Psoas muscle (tissue), 8 donors: ENCODE results near the gene CIB1. TPM values are rescaled to one million over a fixed set of nuclear protein-coding genes. Genes with fewer than 3 reads are reported as not detected.

ENCODE experiments used
- ATAC-seq, 4 donors: fragments of 200-7000 bp; cut with Tn5 transposase; one replicate each; pipeline ENCODE4 v1.9.1; 2020; ENCODE audit warnings: moderate library complexity in 3 of 4, mild to moderate bottlenecking in 2 of 4
- DNase-seq, 2 donors: peaks; one replicate each; pipeline ENCODE4 v3.0.0-alpha.2; 2020
- H3K27ac ChIP-seq: fragments of 200-600 bp; one replicate; pipeline ENCODE4 v1.8.0; 2022
- H3K27me3 ChIP-seq, 3 donors: fragments of 200-600 bp in 1 of 3; one replicate each; pipeline versions ENCODE4 v1.6.1 to v1.8.0; 2013 to 2022; ENCODE audit warnings: low read length in 2 of 3, mild to moderate bottlenecking in 2 of 3, moderate library complexity in 1 of 3; ENCODE audit not compliant: insufficient read depth in 3 of 3
- H3K36me3 ChIP-seq, 2 donors: fragments of 200-600 bp in 1 of 2; one replicate each; pipeline versions ENCODE4 v1.6.1 to v1.8.0; 2013 to 2022; ENCODE audit warnings: low read depth in 1 of 2, mild to moderate bottlenecking in 1 of 2, moderate library complexity in 1 of 2; ENCODE audit not compliant: insufficient read depth in 1 of 2
- H3K4me1 ChIP-seq: fragments of 200-600 bp; one replicate; pipeline ENCODE4 v1.8.0; 2022
- H3K4me3 ChIP-seq: fragments of 200-600 bp; one replicate; pipeline ENCODE4 v1.8.0; 2022; ENCODE audit warnings: mild to moderate bottlenecking
- H3K9me3 ChIP-seq: fragments of 200-600 bp; one replicate; pipeline ENCODE4 v1.8.0; 2022
- WGBS, 3 donors: extraction: QIAGEN DNeasy Blood & Tissue Kit; methylation state at CpG; one replicate each; pipeline versions ENCODE4 v1.1.6 to v1.1.7; 2013; 5-methylcytosine and 5-hydroxymethylcytosine counted together
- intact Hi-C, 2 donors: fragments of 100-400 bp; cut with DNase I; formaldehyde crosslinking; loops; one replicate each; pipeline versions ENCODE4 v1.11.0 to v1.14.2; 2022
- polyA plus RNA-seq, 3 donors: library from polyadenylated mRNA; stranded (reverse); fragments of 200-250 nt; gene quantifications; one replicate each; pipeline ENCODE4 v1.2.3, GENCODE V29; 2013
- total RNA-seq, 4 donors: library from RNA; stranded (reverse); fragmentation: NEBNext Ultra II Directional in 2 of 4; extraction: Animal tissue kit (Norgen Biotek cat#: 25700) in 2 of 4; gene quantifications; one replicate each; pipeline versions ENCODE4 v1.2.1 to v1.2.4, GENCODE V29; 2021 to 2023
- TF ChIP-seq, protein P1 (sequence below): fragments of 200-600 bp; IDR thresholded peaks from one replicate; pipeline ENCODE4 v1.8.0; 2022; ENCODE audit warnings: antibody characterized with exemption
- donor health status: healthy with polysubstance abuse.
- donor health status: DM: no; HTN: no; CAD: no; lungs with moderate emphysema.
- donor health status: Bipolar disorder and iron deficiency.
- donor health status: healthy.
- donor health status: DM: yes; HTN: yes; CAD: no.
- donor health status: DM: no; HTN: no; CAD: no.
- donor health status: DM: no; HTN: no; CAD: no.
- donor health status: DM: yes; HTN: yes; CAD: no.

CIB1 gene
- total and polyA plus RNA-seq, 7 donors, result 45.7 to 154 (median 58.1) TPM

DNA sequence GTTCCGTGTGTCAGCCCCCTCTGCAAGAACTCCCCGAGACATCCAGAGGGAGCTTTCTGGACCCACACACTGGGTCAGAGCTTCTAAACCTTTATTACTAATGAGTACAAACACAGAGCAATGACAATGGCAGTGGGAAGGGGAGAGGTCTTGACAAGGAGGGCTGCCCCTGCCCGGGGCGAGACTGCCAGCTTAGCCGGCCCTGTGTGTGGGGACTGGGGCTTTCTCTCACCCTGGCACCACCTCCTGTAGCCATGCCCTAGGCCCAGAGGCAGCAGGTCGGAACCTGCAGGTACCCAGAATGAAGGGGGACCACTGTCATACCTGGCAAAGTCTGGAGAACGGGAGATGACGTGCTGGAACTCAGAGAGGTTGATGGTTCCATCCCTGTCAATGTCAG lies 3.1 kb downstream of the CIB1 start:
- intact Hi-C loops, result no loop called here
- DNase-seq (no peak), ATAC-seq (no peak)
- H3K4me1 ChIP-seq, result peaks cover 39% of the 10 kb centered on the region
- peak overlapping the region; percentile 60 for H3K27ac ChIP-seq
- no peaks in the 10 kb centered on the region for H3K9me3 ChIP-seq
- H3K27me3 ChIP-seq, result no peaks in the 10 kb centered on the region
- H3K36me3 ChIP-seq, result peaks cover 4 to 57% of the 10 kb centered on the region in 2 donors
- TF ChIP-seq, protein P1, sequence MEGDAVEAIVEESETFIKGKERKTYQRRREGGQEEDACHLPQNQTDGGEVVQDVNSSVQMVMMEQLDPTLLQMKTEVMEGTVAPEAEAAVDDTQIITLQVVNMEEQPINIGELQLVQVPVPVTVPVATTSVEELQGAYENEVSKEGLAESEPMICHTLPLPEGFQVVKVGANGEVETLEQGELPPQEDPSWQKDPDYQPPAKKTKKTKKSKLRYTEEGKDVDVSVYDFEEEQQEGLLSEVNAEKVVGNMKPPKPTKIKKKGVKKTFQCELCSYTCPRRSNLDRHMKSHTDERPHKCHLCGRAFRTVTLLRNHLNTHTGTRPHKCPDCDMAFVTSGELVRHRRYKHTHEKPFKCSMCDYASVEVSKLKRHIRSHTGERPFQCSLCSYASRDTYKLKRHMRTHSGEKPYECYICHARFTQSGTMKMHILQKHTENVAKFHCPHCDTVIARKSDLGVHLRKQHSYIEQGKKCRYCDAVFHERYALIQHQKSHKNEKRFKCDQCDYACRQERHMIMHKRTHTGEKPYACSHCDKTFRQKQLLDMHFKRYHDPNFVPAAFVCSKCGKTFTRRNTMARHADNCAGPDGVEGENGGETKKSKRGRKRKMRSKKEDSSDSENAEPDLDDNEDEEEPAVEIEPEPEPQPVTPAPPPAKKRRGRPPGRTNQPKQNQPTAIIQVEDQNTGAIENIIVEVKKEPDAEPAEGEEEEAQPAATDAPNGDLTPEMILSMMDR, result no peak
- H3K4me3 ChIP-seq, result peak overlapping the region; percentile 11
- 76 to 81% (median 76%) methylated on average over 8 of the region's 8 CpGs for WGBS, 3 donors

DNA sequence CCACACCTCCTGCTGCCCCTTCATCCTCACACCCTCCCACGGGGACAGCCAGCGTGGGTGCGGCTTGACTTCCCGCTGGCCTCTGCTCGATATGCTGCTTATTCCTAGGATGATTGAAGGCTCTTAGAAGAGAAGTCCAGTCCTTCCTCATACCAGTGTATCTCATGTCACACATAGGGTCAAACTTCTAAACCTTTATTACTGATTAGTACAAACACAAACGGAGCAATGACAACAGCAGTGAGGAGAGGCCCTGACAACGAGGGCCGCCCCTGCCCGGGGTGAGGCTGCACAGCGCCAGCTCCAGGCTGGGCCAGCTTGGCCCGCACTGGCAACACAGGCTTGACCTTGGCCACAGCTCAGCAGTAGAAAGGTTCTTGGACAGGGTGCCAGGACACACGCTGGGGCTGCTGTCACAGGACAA lies 3.7 kb downstream of the CIB1 start:
- peak overlapping the region; percentile 11 for H3K4me3 ChIP-seq
- ATAC-seq, result peak; percentile 21 to 50 (median 38)
- no peaks in the 10 kb centered on the region for H3K9me3 ChIP-seq
- no peaks in the 10 kb centered on the region for H3K27me3 ChIP-seq
- TF ChIP-seq, protein P1, result no peak
- WGBS, 3 donors, result 26 to 38% (median 36%) methylated on average over 12 of the region's 12 CpGs
- peak; percentile 46 to 80 for DNase-seq
- peaks cover 4 to 61% of the 10 kb centered on the region in 2 donors for H3K36me3 ChIP-seq
- H3K27ac ChIP-seq, result peak overlapping the region; percentile 60
- peaks cover 39% of the 10 kb centered on the region for H3K4me1 ChIP-seq
- intact Hi-C loops, result no loop called here

DNA sequence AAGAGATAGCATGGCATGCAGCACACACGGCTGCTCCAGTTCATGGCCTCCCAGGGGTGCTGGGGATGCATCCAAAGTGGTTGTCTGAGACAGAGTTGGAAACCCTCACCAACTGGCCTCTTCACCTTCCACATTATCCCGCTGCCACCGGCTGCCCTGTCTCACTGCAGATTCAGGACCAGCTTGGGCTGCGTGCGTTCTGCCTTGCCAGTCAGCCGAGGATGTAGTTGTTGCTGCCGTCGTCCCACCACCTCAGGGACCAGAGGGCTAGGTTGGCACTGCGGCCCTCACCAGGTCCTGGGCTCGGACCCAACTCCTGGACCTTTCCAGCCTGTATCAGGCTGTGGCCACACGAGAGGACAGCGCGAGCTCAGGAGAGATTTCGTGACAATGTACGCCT lies 4.8 kb downstream of the CIB1 start:
- H3K4me3 ChIP-seq, result no peak overlapping the region
- ATAC-seq (no peak), DNase-seq (no peak)
- peaks cover 31% of the 10 kb centered on the region for H3K4me1 ChIP-seq
- H3K27ac ChIP-seq, result no peak overlapping the region
- no peaks in the 10 kb centered on the region for H3K9me3 ChIP-seq
- TF ChIP-seq, protein P1, result no peak
- intact Hi-C loops, result loop anchor here (5.0 to 10.0 kb wide), 3 partner anchors 324 to 484 kb away; no protein-coding TSS in a partner anchor
- WGBS, 3 donors, result 84 to 95% (median 87%) methylated on average over 15 of the region's 15 CpGs
- no peaks in the 10 kb centered on the region for H3K27me3 ChIP-seq
- H3K36me3 ChIP-seq, result peaks cover 4 to 70% of the 10 kb centered on the region in 2 donors

DNA sequence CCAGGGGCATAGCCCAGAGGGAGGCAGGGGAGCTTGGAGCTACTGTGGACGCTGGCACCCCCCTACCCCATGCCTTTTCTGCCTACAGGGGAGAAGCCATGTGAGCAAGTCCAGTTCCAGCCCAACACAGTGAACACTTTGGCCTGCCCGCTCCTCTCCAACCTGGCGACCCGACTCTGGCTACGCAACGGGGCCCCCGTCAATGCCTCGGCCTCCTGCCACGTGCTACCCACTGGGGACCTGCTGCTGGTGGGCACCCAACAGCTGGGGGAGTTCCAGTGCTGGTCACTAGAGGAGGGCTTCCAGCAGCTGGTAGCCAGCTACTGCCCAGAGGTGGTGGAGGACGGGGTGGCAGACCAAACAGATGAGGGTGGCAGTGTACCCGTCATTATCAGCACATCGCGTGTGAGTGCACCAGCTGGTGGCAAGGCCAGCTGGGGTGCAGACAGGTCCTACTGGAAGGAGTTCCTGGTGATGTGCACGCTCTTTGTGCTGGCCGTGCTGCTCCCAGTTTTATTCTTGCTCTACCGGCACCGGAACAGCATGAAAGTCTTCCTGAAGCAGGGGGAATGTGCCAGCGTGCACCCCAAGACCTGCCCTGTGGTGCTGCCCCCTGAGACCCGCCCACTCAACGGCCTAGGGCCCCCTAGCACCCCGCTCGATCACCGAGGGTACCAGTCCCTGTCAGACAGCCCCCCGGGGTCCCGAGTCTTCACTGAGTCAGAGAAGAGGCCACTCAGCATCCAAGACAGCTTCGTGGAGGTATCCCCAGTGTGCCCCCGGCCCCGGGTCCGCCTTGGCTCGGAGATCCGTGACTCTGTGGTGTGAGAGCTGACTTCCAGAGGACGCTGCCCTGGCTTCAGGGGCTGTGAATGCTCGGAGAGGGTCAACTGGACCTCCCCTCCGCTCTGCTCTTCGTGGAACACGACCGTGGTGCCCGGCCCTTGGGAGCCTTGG lies 5.6 kb downstream of the CIB1 start:
- ATAC-seq (no peak), DNase-seq (no peak)
- no peaks in the 10 kb centered on the region for H3K27me3 ChIP-seq
- H3K27ac ChIP-seq, result no peak overlapping the region
- no peak overlapping the region for H3K4me3 ChIP-seq
- peaks cover 4 to 77% of the 10 kb centered on the region in 2 donors for H3K36me3 ChIP-seq
- peaks cover 31% of the 10 kb centered on the region for H3K4me1 ChIP-seq
- H3K9me3 ChIP-seq, result no peaks in the 10 kb centered on the region
- TF ChIP-seq, protein P1, result no peak
- WGBS, 3 donors, result 83 to 89% (median 88%) methylated on average over 34 to 38 of the region's 38 CpGs
- intact Hi-C loops, result loop anchor here (5.0 to 10.0 kb wide), 3 partner anchors 323 to 483 kb away; no protein-coding TSS in a partner anchor
